GM12874 (cell line): ENCODE data around the gene PITPNC1.

Experiments
- TF ChIP-seq, protein P1 (sequence below): IDR thresholded peaks from 2 replicates; pipeline ENCODE4 v1.5.1; 2011; ENCODE audit warnings: low read depth, mild to moderate bottlenecking, control low read depth, low read length, moderate library complexity; ENCODE audit not compliant: insufficient read depth

The PITPNC1 gene

DNA sequence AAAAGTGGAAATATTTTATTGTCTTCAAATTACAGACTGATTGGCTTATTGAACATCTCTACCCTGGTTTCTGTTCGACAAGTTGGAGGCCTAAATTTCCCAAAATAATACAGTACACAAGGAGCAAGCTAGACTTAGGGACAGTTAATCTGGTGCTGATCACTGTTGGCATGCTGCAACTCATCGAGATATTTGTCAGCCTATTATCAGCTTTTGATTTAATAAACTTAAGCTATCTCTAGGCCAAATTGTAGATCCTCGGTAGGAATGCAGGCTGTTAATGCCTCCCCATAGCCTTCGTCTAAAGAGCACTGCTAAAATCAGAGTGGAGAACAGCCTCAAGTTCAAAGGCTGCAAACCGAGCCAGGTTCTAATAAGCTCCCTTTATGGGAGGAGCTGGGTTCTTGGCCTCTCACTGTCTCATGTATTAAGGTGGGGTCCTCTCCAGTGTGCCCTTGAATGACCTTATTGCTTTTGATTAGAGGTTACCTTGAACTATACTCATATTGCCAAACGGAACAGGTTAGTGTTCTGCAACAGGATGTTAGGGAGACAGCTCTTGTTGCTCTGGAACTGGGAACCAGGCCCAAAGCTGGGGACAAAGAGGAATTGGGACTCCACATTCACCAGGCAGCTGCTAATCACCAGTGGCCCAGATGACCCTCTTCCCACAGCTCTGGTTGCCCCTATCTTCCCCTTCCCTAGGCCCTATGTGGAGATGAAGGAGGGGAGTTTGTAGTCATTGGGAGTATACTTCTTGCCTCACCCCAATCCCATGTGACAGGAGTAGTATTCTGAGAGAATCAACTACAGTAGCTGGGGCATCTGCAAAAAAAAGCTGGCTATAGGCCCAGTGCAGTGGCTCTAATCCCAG is 271.2 kb downstream of the PITPNC1 start:
- TF ChIP-seq, protein P1, sequence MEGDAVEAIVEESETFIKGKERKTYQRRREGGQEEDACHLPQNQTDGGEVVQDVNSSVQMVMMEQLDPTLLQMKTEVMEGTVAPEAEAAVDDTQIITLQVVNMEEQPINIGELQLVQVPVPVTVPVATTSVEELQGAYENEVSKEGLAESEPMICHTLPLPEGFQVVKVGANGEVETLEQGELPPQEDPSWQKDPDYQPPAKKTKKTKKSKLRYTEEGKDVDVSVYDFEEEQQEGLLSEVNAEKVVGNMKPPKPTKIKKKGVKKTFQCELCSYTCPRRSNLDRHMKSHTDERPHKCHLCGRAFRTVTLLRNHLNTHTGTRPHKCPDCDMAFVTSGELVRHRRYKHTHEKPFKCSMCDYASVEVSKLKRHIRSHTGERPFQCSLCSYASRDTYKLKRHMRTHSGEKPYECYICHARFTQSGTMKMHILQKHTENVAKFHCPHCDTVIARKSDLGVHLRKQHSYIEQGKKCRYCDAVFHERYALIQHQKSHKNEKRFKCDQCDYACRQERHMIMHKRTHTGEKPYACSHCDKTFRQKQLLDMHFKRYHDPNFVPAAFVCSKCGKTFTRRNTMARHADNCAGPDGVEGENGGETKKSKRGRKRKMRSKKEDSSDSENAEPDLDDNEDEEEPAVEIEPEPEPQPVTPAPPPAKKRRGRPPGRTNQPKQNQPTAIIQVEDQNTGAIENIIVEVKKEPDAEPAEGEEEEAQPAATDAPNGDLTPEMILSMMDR, result no peak

GRCh38 chr17:67649891-67650290 is 272.8 kb downstream of the PITPNC1 start:
- TF ChIP-seq, protein P1, result no peak

DNA sequence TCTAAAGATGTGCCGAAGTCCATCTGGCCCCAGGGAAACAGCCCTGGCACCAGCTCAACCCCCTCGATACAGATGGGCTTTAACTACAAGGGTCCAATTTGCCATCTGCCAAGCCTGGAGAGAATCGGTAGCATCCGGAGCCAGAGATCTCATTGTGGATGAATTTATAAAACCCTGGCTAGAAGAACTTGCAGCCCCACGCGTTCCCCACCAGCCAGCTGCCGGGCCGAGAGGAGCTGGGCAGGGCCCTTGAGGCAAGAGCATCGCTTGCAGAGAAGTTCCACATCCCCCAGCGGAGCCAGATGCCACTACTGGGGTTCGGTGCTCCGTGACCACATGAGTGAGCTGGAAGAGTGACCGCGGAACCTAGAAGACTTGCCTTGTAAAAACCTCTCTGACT is 275.4 kb downstream of the PITPNC1 start:
- TF ChIP-seq, protein P1, result no peak

DNA sequence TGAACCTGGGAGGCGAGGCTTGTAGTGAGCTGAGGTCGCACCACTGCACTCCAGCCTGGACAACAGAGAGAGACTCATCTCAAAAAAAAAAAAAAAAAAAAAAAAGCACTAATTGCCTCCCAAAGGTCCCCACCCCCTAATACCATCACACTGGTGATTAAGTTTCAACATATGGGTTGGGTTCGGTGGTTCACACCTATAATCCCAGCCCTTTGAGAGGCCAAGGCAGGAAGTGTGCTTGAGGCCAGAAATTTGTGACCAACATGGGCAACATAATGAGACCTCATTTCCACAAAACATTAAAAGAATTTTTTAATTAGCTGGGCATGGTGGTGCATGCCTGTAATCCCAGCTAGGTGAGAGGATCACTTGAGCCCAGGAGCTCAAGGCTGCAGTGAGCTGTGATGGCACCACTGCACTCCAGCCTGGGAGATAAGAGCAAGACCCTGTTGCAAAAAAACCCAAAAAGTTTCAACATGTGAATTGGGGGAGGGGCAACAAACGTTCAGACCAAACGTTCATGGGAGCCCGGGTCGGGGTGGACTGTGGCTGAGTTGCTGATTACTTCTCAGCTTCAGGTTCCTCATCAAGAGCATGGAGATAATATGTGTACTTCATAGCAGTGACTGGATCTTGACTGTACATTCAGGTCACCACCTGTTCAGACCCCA is 278.5 kb downstream of the PITPNC1 start:
- TF ChIP-seq, protein P1, result no peak

GRCh38 chr17:67656494-67657203 is 279.6 kb downstream of the PITPNC1 start:
- TF ChIP-seq, protein P1, result no peak

DNA sequence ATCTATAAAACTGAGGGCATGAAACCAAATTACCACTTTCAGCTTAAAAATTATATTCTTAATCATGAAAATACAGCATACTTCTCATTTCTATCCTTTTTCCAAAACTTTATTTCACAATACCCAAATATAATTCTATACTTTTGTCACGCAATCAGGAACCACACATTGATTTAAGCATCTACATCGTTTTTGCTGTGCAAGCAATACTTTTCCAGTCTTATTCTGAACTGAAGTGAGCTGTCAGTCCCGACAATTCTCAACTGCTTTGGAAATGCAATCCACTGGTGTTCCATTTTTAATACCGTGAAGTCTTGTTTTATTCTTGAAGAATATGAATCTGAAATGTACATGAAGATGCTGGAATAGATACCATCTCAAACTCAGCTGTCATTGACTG is 280.5 kb downstream of the PITPNC1 start:
- TF ChIP-seq, protein P1, result no peak

GRCh38 chr17:67658265-67658664 is 281.2 kb downstream of the PITPNC1 start:
- TF ChIP-seq, protein P1, result no peak
